ENCODE results near the gene TMEM42. TPM values are rescaled to one million over a fixed set of nuclear protein-coding genes. Genes with fewer than 3 reads are reported as not detected.
"Not testable (repeated sequence)": the region's sequence is repeated elsewhere in the genome, so short reads cannot be mapped to it uniquely, and the experiment has no call there.

The TMEM42 gene
- 10 to 100 TPM; 14.8 to 33.0 (median 25.3) TPM for total RNA-seq
- total RNA-seq (2013) = 19.5 TPM
- total RNA-seq = 5.3 to 31.3 (median 9.6) reads per million in 29 experiments

DNA sequence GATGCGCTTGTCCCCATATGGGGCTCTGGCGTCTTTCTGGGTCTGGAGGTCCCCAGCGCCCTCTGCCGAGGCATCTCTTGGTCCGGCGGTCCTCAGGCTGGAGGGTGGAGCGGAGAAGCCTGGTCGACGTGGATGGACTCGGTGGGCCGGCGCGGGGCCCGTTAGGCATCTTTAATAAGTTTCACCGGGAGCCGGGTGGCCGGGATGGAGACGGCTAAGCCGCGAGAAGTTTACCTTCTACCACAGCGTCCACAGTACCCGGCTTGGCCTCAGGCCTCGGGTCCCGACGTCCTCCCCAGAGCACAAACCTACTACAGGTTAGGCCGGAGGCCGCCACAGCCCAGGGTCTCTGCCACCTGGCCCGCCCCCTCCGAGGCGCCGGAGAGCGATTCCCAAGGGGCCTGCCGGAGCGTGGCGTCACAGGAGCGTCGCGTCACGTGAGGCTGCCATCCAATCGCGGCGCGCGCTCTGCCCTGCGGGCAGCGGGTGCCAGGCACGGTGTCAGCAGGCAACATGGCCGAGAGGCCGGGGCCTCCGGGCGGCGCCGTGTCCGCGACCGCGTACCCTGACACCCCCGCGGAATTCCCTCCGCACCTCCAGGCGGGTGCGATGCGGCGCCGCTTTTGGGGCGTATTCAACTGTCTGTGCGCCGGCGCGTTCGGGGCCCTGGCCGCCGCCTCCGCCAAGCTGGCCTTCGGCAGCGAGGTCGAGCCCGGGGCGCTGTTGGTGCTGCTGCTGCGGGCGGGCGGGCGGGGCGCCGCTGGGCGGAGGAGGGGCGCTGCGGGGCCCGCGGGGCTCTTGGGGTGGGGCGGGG is at the start of gene TMEM42:
TMEM42 (plus strand) TSS at position 501 of the 814 bp plus-strand sequence; CDS start at position 514, 13 bp downstream.
- H3K4me3 Mint-ChIP-seq = peak within 1 kb of the TSS; percentile 86 to 93 (median 90)
- H3K36me3 ChIP-seq (ENCODE audit: control insufficient read depth in 2 of 2, extremely low read depth in 1 of 2, insufficient read depth in 1 of 2, low read length in 1 of 2) = no peaks in the 10 kb centered on the region
- ATAC-seq (replicated peaks in 1 of 4) = peak; percentile 96 to 97 (median 96)
- H3K4me3 ChIP-seq (ENCODE audit: control insufficient read depth in 1 of 2, extremely low read depth in 1 of 2, low read length in 1 of 2) = peak within 1 kb of the TSS; percentile 69 to 80
- H3K27me3 Mint-ChIP-seq = no peaks in the 10 kb centered on the region
- H3K4me1 ChIP-seq (ENCODE audit: control insufficient read depth in 1 of 2, extremely low read depth in 1 of 2, insufficient read depth in 2 of 2, low read length in 2 of 2) = peaks cover 10 to 45% of the 10 kb centered on the region in 2 experiments
- ChIA-PET POLR2A (interaction anchor here in 1 of 2 donors (0.6 kb wide), 1 partner anchor 86 kb away, joined by 4 read pairs; no protein-coding TSS in a partner anchor), CTCF (no interaction called here)
- H3K27ac Mint-ChIP-seq = peak within 1 kb of the TSS; percentile 81 to 85
- H3K9me3 Mint-ChIP-seq = no peaks in the 10 kb centered on the region
- WGBS (ENCODE audit: insufficient coverage) = 3% methylated on average over 89 of the region's 91 CpGs
- H3K36me3 Mint-ChIP-seq = no peaks in the 10 kb centered on the region
- H3K27me3 ChIP-seq (replicated peaks in 1 of 2; ENCODE audit: control insufficient read depth in 2 of 2, extremely low read depth in 1 of 2, insufficient read depth in 2 of 2, low read length in 1 of 2) = no peaks in the 10 kb centered on the region
- peak within 1 kb of the TSS; percentile 82 for H3K27ac ChIP-seq (ENCODE audit: low read length)
- peak; percentile 71 to 94 (median 80) for DNase-seq
- H3K4me1 Mint-ChIP-seq = peaks cover 43 to 47% (median 46%) of the 10 kb centered on the region in 3 donors
- H3K9me3 ChIP-seq = no peaks in the 10 kb centered on the region

DNA sequence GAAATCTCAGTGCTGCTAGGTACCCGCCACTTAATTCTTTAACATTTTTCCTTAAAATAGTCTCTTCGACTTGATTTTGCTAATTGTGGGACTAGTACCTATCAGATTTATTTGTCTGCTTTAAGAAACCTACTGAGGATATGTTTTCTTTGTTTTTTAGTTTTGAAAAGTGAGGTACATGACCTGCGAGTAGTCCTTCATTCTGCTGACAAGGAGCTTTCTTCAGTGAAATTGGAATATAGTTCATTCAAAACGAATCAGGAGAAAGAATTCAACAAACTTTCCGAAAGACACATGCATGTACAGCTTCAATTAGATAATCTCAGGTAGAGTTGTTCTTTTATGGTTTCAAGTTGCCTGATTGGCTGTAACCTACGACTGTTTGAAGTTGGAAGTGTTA is 47.0 kb upstream of the TMEM42 start:
- H3K4me1 ChIP-seq (ENCODE audit: control insufficient read depth in 1 of 2, extremely low read depth in 1 of 2, insufficient read depth in 2 of 2, low read length in 2 of 2) = no peaks in the 10 kb centered on the region
- WGBS (ENCODE audit: insufficient coverage) = no CpG with 5 or more reads among the region's 6 CpGs
- no peaks in the 10 kb centered on the region for H3K4me1 Mint-ChIP-seq
- no peak overlapping the region for H3K4me3 ChIP-seq (ENCODE audit: control insufficient read depth in 1 of 2, extremely low read depth in 1 of 2, low read length in 1 of 2)
- H3K9me3 Mint-ChIP-seq = peaks cover 0 to 4% (median 0%) of the 10 kb centered on the region in 3 donors
- ChIA-PET POLR2A (no interaction called here), CTCF (no interaction called here)
- H3K27me3 Mint-ChIP-seq = no peaks in the 10 kb centered on the region
- ATAC-seq (replicated peaks in 1 of 4) (no peak), DNase-seq (no peak)
- no peak overlapping the region for H3K27ac ChIP-seq (ENCODE audit: low read length)
- H3K9me3 ChIP-seq = no peaks in the 10 kb centered on the region
- no peak overlapping the region for H3K4me3 Mint-ChIP-seq
- H3K27me3 ChIP-seq (replicated peaks in 1 of 2; ENCODE audit: control insufficient read depth in 2 of 2, extremely low read depth in 1 of 2, insufficient read depth in 2 of 2, low read length in 1 of 2) = no peaks in the 10 kb centered on the region
- H3K27ac Mint-ChIP-seq = no peak overlapping the region
- peaks cover 5% of the 10 kb centered on the region for H3K36me3 Mint-ChIP-seq
- no peaks in the 10 kb centered on the region for H3K36me3 ChIP-seq (ENCODE audit: control insufficient read depth in 2 of 2, extremely low read depth in 1 of 2, insufficient read depth in 1 of 2, low read length in 1 of 2)

DNA sequence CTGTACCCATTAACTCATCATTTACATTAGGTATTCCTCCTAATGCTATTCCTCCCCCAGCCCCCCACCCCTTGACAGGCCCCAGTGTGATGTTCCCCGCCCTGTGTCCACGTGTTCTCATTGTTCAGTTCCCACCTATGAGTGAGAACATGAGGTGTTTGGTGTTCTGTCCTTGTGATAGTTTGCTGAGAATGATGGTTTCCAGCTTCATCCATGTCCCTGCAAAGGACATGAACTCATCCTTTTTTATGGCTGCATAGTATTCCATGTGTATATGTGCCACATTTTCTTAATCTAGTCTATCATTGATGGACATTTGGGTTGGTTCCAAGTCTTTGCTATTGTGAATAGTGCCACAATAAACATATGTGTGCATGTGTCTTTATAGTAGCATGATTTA is 45.4 kb upstream of the TMEM42 start:
- H3K27me3 ChIP-seq (replicated peaks in 1 of 2; ENCODE audit: control insufficient read depth in 2 of 2, extremely low read depth in 1 of 2, insufficient read depth in 2 of 2, low read length in 1 of 2); H3K27ac Mint-ChIP-seq; DNase-seq; H3K4me1 Mint-ChIP-seq; POLR2A ChIA-PET; H3K4me1 ChIP-seq (ENCODE audit: control insufficient read depth in 1 of 2, extremely low read depth in 1 of 2, insufficient read depth in 2 of 2, low read length in 2 of 2); H3K4me3 Mint-ChIP-seq; H3K27me3 Mint-ChIP-seq; H3K36me3 ChIP-seq (ENCODE audit: control insufficient read depth in 2 of 2, extremely low read depth in 1 of 2, insufficient read depth in 1 of 2, low read length in 1 of 2); H3K4me3 ChIP-seq (ENCODE audit: control insufficient read depth in 1 of 2, extremely low read depth in 1 of 2, low read length in 1 of 2); CTCF ChIA-PET; H3K9me3 Mint-ChIP-seq; H3K27ac ChIP-seq (ENCODE audit: low read length); H3K9me3 ChIP-seq; ATAC-seq (replicated peaks in 1 of 4); H3K36me3 Mint-ChIP-seq: not testable (repeated sequence)
- WGBS (ENCODE audit: insufficient coverage) = no CpG with 5 or more reads among the region's 2 CpGs

DNA sequence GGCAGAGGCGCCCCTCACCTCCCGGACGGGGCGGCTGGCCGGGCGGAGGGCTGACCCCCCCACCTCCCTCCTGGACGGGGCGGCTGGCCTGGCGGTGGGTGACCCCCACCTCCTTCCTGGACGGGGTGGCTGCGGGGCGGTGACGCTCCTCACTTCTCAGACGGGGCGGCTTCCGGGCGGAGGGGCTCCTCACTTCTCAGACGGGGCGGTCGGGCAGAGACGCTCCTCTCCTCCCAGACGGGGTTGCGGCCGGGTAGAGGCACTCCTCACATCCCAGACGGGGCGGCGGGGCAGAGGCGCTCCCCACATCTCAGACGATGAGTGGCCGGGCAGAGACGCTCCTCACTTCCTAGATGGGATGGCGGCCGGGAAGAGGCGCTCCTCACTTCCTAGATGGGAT is 40.5 kb upstream of the TMEM42 start:
- H3K4me3 ChIP-seq (ENCODE audit: control insufficient read depth in 1 of 2, extremely low read depth in 1 of 2, low read length in 1 of 2); DNase-seq; H3K36me3 Mint-ChIP-seq; H3K4me1 ChIP-seq (ENCODE audit: control insufficient read depth in 1 of 2, extremely low read depth in 1 of 2, insufficient read depth in 2 of 2, low read length in 2 of 2); H3K27me3 ChIP-seq (replicated peaks in 1 of 2; ENCODE audit: control insufficient read depth in 2 of 2, extremely low read depth in 1 of 2, insufficient read depth in 2 of 2, low read length in 1 of 2); H3K27ac Mint-ChIP-seq; ATAC-seq (replicated peaks in 1 of 4); H3K4me1 Mint-ChIP-seq; H3K9me3 Mint-ChIP-seq; H3K9me3 ChIP-seq; CTCF ChIA-PET; H3K4me3 Mint-ChIP-seq; POLR2A ChIA-PET; H3K36me3 ChIP-seq (ENCODE audit: control insufficient read depth in 2 of 2, extremely low read depth in 1 of 2, insufficient read depth in 1 of 2, low read length in 1 of 2); H3K27ac ChIP-seq (ENCODE audit: low read length); H3K27me3 Mint-ChIP-seq: not testable (repeated sequence)
- 98% methylated on average over 8 of the region's 34 CpGs for WGBS (ENCODE audit: insufficient coverage)

DNA sequence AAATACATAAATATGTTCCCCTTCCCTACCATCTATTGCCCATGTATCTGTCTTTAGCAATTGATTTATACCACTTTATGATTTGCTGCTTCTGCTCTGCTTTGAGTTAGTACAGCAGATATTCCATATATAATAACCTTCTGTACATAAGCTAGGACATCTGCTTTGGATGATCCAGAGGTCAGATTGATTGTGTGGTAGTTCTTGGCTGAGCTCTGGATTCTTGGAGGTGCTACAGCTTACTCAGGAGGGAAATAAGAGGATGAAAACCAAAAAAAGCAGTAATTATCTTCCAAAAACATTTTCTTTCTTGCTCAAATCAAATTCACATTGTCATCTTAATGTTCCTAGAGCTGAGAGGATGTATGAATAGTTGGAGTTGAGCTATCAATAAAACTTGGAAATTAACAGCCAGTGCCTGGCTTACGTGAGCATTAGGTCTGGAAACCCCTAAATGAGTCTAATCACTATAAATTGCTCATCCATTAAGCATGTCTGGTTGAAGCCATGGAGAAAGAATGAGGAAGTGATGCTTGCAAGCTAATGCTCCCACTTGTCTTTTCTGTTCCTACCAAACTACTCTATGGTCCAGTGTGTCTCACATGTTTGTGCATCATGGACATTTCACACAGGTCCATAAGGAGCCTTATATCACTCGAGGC is 36.3 kb upstream of the TMEM42 start:
- H3K4me3 ChIP-seq (ENCODE audit: control insufficient read depth in 1 of 2, extremely low read depth in 1 of 2, low read length in 1 of 2) = no peak overlapping the region
- Mint-ChIP-seq H3K27ac (no peak overlapping the region), H3K4me1 (no peaks in the 10 kb centered on the region), H3K36me3 (no peaks in the 10 kb centered on the region), H3K27me3 (no peaks in the 10 kb centered on the region), H3K9me3 (no peaks in the 10 kb centered on the region), H3K4me3 (no peak overlapping the region)
- ATAC-seq (replicated peaks in 1 of 4) = no peak
- H3K36me3 ChIP-seq (ENCODE audit: control insufficient read depth in 2 of 2, extremely low read depth in 1 of 2, insufficient read depth in 1 of 2, low read length in 1 of 2) = no peaks in the 10 kb centered on the region
- ChIA-PET POLR2A (no interaction called here), CTCF (no interaction called here)
- WGBS (ENCODE audit: insufficient coverage) = no CpG with 5 or more reads among the region's 2 CpGs
- DNase-seq = no peak
- no peak overlapping the region for H3K27ac ChIP-seq (ENCODE audit: low read length)
- H3K9me3 ChIP-seq = no peaks in the 10 kb centered on the region
- H3K27me3 ChIP-seq (replicated peaks in 1 of 2; ENCODE audit: control insufficient read depth in 2 of 2, extremely low read depth in 1 of 2, insufficient read depth in 2 of 2, low read length in 1 of 2) = no peaks in the 10 kb centered on the region
- no peaks in the 10 kb centered on the region for H3K4me1 ChIP-seq (ENCODE audit: control insufficient read depth in 1 of 2, extremely low read depth in 1 of 2, insufficient read depth in 2 of 2, low read length in 2 of 2)

DNA sequence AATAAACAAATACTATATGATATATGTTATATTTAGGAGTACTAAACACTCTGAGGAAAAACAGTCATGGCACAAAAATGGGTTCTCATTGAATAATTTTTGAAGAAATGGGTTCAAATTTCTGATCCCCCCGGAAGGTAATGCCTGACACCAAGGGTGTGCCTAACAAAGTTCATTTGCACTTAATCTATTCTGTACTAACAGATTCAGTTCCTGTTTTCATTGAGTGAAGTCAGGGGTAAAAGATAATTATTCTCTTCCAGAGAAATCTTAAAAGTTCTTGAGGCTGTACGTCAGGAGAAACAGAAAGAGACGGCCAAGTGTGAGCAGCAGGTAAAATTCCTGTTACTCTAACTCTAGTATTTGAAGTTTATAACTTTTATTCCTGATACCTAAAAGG is 34.5 kb upstream of the TMEM42 start:
- Mint-ChIP-seq H3K4me3 (no peak overlapping the region), H3K27me3 (no peaks in the 10 kb centered on the region), H3K27ac (no peak overlapping the region), H3K4me1 (no peaks in the 10 kb centered on the region), H3K9me3 (no peaks in the 10 kb centered on the region), H3K36me3 (no peaks in the 10 kb centered on the region)
- no peaks in the 10 kb centered on the region for H3K27me3 ChIP-seq (replicated peaks in 1 of 2; ENCODE audit: control insufficient read depth in 2 of 2, extremely low read depth in 1 of 2, insufficient read depth in 2 of 2, low read length in 1 of 2)
- H3K27ac ChIP-seq (ENCODE audit: low read length) = no peak overlapping the region
- ChIA-PET POLR2A (no interaction called here), CTCF (no interaction called here)
- H3K9me3 ChIP-seq = no peaks in the 10 kb centered on the region
- no peak overlapping the region for H3K4me3 ChIP-seq (ENCODE audit: control insufficient read depth in 1 of 2, extremely low read depth in 1 of 2, low read length in 1 of 2)
- DNase-seq (no peak), ATAC-seq (replicated peaks in 1 of 4) (no peak)
- no peaks in the 10 kb centered on the region for H3K36me3 ChIP-seq (ENCODE audit: control insufficient read depth in 2 of 2, extremely low read depth in 1 of 2, insufficient read depth in 1 of 2, low read length in 1 of 2)
- WGBS (ENCODE audit: insufficient coverage) = no CpG with 5 or more reads among the region's 3 CpGs
- H3K4me1 ChIP-seq (ENCODE audit: control insufficient read depth in 1 of 2, extremely low read depth in 1 of 2, insufficient read depth in 2 of 2, low read length in 2 of 2) = no peaks in the 10 kb centered on the region

Measured in T-cell (primary cell).